Fibroblast of skin of right quadriceps (primary cell): ENCODE measurements around the gene RPS6KA5.
"Not testable (repeated sequence)": the region's sequence is repeated elsewhere in the genome, so short reads cannot be mapped to it uniquely, and the experiment has no call there.

Experiments
- DNase-seq: peaks from one replicate; pipeline ENCODE4 v3.0.0-alpha.2; 2013

Gene RPS6KA5

GRCh38 chr14:90856115-90856514, 204.3 kb downstream of the RPS6KA5 start:
- DNase-seq = not testable (repeated sequence)

GRCh38 chr14:90853116-90853515, 207.3 kb downstream of the RPS6KA5 start:
- DNase-seq = no peak

GRCh38 chr14:90851327-90852036, 209.0 kb downstream of the RPS6KA5 start:
- DNase-seq = no peak

- DNase-seq = peak; percentile 54
These were observed 210.0 kb downstream of the RPS6KA5 start for GRCh38 chr14:90850487-90850886.

GRCh38 chr14:90849787-90850444, 210.5 kb downstream of the RPS6KA5 start:
- no peak for DNase-seq

- no peak for DNase-seq
These were observed 211.3 kb downstream of the RPS6KA5 start for GRCh38 chr14:90848944-90849731.

- DNase-seq = peak; percentile 77
These were observed 213.9 kb downstream of the RPS6KA5 start for GRCh38 chr14:90846511-90846910.

GRCh38 chr14:90844321-90844720, 216.1 kb downstream of the RPS6KA5 start:
- no peak for DNase-seq

- no peak for DNase-seq
These were observed 217.7 kb downstream of the RPS6KA5 start for GRCh38 chr14:90842726-90843125.

GRCh38 chr14:90840667-90841066, 219.8 kb downstream of the RPS6KA5 start:
- DNase-seq = not testable (repeated sequence)

GRCh38 chr14:90839889-90840266, 220.6 kb downstream of the RPS6KA5 start:
- DNase-seq = no peak

- peak; percentile 18 for DNase-seq
These were observed 221.2 kb downstream of the RPS6KA5 start for GRCh38 chr14:90839024-90839888.

GRCh38 chr14:90838531-90838930, 221.9 kb downstream of the RPS6KA5 start:
- DNase-seq = not testable (repeated sequence)

GRCh38 chr14:90837355-90837754, 223.1 kb downstream of the RPS6KA5 start:
- no peak for DNase-seq

- no peak for DNase-seq
These were observed 223.8 kb downstream of the RPS6KA5 start for GRCh38 chr14:90836692-90837063.

GRCh38 chr14:90831821-90832220, 228.6 kb downstream of the RPS6KA5 start:
- DNase-seq = no peak

GRCh38 chr14:90830931-90831701, 229.3 kb downstream of the RPS6KA5 start:
- no peak for DNase-seq

GRCh38 chr14:90829677-90830076, 230.8 kb downstream of the RPS6KA5 start:
- no peak for DNase-seq

GRCh38 chr14:90828642-90829487, 231.6 kb downstream of the RPS6KA5 start:
- no peak for DNase-seq

- peak; percentile 86 for DNase-seq
These were observed 232.4 kb downstream of the RPS6KA5 start for GRCh38 chr14:90827919-90828610.
